Measurements from ENCODE around the gene ARHGAP27.
"Not testable (repeated sequence)": the region's sequence is repeated elsewhere in the genome, so short reads cannot be mapped to it uniquely, and the experiment has no call there.

Gene ARHGAP27

DNA sequence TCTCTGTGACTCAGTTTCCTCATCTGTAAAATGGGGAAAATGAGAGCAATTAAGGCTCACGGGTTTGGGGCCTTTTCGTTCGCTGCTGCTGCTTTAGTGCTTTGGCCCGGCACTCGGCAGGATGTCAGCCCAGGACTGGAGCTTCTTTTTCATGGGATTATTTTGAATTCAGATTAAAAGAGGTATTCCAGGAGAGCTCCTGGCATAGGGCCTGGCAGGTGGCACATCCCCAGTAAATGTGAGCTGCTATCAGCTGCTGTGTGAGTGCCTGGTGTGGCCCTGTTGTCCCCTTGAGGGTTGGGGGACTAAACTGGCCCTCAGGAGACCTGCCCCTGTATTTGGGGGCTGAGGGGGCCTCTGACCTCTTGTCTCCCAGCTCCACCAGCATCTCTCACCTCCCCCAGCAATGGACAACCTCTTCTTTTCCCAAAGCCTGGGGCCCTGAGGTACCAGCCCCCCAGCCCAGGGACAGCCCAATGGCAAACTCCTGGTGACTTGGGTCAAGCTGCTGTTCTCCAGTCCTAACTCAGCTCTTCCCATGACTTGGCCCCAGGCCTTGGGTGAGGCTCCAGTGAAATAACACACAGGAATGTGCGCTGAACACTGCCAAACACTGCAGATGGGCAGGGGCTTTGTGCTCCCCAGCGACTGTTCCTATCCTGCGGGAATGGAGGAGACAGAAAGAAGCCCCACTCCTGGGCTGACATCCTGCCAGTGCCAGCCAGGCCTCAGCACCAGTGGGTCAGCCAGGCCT, 14.4 kb upstream of the ARHGAP27 start:
- DNase-seq, result not testable (repeated sequence)

DNA sequence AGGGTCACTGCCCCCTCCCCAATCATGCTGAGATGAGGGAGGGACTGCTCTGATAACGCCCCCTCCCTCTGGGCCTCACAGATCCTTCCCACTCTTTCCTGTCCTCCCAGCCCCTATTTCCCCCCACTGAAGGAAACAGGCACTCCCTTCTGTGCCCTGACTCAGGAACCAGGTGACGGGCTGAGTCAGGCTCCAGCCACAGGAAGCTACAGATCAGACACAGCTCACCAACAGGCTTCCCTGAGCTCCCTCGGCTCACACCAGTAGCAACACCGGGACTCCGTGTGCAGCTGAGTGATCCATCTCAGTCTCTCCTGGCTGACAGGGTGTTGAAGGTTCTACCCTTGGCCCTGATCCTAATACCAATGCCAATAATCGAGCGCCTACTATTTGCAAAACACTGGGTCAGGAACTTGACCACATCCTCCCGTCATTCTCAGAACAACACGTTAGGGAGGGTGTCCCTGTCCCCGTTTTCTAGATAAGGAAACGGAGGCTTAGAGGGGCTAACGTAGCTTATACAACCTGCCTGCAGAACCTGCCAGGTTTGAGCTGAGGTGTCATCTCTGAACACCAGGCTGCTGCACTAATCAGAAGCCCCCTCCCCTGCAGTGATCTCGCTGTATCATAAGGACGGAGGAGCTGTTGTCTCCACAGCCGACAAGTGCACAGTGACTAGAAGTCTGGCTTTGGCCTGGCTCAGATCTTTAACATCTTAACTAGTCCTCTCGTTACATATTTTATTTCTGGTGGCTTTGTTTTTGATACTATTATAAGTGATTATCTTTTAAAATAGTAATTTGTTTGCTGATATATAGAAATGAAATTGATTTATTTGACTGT, 13.5 kb upstream of the ARHGAP27 start:
- not testable (repeated sequence) for DNase-seq

DNA sequence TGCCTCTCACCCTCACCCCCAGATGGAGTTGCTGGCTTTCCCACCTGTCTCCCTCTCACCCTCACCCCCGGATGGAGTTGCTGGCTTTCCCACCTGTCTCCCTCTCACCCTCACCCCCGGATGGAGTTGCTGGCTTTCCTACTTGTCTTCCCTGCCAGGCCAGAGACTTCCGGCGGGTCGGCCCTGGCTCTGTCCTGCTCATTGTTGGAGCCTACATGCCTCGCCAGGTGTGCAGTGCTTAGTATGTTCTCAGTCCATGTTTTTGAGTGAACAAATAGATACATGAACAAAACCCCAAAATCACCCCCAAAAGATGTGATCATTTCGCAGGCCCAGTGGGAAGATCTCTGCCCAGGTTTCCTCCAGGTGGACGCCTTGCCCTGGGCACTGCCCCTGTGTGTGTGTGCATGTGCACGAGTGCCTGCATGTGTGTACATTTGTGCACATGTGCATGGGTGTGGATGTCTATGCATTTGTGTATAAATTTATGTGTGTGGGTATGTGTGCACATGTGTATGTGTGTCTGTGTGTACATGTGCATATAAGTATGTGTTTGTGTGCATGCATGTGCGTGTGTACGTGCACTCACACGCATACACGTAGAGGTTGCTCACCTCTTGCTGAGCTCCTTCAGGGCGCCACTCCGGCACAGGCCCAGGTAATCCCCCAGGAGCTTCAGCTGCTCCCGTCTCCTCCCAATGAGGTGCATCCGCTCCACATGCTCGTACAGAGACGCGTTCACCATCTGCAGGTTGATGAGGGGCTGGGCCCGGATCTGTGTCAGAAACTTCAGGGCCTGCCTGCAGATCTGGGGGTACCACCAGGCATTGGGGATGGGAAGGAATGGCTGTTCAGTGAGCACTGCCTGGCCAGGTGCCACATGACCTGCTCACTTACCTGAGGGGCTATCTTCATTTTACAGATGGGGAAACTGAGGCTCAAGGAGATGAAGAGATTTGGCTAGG, 12.5 kb upstream of the ARHGAP27 start:
- DNase-seq, result not testable (repeated sequence)

DNA sequence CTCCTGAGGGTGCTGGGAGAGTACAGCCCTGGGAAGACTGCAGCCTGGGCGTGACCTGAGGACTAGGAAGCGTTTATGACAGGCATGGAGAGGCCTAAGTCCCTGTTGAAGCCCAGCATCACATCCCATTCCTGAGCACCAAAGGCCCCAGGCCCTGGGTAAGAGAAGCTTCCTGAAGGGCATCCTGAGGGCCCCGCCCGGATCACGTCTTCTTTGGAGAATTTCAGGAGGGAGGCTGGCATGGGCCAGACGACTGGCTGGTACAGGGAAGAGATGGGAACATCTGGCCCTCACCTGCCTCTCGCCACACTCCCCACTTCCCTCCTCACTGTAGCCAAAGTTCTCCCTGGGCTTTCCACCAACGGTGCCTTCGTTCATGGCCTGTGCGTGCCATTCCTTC, 11.6 kb upstream of the ARHGAP27 start:
- not testable (repeated sequence) for DNase-seq

DNA sequence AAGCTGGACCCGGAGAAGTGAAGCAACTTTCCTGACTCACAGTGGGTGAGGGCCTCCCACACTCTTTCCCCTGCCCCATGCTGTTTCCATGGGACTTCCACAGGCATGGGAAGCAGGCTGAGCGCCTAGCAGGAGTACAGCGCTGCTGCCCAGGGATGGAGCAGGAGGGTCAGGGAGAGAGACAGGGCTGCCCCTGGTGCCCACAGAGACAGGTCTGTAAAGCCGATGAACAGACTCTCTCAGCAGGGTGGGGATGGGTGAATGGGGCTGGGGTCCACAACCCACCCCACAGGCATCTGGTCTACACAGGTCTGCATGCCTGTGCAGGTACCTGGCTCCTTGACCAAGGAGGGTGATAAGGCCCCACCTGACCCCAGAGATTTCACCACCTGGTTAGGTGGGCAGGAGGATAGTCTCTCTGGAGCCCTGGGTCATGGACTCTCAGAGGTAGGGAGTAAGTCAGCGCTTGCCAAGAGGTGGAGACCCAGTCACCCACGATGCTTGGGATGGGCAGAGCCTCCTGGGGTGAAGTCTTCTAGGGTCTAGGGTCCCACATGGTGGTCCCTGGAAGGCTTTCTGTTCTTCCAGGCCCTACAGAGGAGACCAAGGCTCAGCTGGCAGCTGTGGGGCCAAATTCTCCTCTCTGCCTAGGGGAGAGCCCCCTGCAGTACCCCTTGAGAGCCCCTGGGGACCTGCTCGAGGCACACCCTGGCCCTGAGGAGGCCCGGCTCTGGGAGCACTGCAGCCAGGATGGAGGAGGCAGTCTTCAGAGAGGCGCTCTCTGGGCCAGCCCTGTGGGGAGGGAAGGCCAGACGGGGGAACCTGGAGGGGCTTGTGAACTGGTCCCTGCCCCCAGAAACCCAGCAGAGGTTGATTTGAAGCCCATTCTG, 10.9 kb upstream of the ARHGAP27 start:
- DNase-seq, result not testable (repeated sequence)

DNA sequence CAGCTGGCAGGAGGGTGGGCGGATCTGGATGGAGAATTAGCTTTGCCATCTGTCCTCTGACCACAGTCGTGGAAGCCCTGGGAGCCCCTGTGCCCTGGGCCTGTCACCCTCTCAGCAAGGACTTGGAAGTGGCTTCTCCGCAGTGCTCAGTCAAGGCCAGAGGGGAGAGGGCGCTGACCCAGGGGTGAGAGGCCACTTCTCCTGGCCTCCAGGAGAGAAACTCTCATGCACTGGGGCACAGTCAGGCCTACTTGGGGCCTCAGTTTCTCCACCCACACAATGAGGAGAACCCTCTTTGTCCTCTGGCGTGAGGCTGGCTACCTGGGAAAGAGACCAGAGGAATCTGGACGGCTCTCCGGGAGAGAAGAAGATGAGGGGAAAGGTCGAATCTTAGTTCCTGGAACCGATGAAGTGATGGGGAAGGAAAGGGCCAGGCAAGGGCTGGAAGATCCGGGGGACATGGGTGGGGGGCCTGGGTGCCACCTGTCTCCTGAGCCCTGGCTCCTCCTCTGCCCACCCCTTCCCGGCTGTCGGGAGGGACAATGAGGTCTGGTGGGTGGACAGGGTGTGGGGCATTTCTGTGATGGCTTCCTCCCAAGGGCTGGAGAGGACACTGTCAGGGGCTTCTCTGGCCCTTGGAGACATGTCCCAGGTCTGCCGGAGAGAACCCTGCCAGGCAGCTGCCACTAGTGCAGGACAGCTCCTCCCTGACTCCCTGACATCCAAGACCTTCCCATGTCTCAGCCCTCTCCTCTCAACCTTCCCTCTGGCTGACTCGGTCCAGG, 9.0 kb upstream of the ARHGAP27 start:
- no peak for DNase-seq

DNA sequence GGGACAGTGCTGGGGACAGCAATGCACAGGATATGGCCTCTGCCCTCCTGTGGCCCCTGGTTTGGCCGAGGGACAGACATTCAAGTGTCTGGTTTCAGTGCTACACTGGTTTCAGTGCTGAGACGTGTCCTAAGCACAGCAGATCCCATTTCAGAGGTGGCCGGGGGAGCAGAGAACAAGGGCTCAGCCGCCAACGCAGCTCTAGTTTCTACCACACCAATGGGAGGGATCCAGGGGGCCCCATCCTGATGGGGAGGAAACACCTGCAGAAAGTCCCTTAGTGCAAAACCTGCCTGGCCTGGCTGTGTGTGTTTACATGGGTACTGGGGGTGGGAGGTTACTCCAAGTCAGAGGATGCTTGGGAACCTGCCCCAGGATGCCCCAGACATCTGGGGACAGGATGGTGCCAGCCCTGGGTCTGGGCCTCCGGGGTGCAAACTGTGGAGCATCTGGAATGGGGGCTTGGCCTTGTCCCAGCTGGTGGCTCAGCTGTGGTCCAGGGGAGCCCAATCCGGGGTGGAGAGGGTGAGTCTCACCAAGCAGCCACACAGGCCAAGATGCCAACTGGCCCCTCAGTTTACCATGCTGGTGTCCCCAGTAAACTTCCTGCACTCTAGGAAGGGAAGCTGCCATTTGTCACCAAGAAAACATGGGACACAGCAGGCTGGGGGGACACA, 8.3 kb upstream of the ARHGAP27 start:
- DNase-seq, result not testable (repeated sequence)

DNA sequence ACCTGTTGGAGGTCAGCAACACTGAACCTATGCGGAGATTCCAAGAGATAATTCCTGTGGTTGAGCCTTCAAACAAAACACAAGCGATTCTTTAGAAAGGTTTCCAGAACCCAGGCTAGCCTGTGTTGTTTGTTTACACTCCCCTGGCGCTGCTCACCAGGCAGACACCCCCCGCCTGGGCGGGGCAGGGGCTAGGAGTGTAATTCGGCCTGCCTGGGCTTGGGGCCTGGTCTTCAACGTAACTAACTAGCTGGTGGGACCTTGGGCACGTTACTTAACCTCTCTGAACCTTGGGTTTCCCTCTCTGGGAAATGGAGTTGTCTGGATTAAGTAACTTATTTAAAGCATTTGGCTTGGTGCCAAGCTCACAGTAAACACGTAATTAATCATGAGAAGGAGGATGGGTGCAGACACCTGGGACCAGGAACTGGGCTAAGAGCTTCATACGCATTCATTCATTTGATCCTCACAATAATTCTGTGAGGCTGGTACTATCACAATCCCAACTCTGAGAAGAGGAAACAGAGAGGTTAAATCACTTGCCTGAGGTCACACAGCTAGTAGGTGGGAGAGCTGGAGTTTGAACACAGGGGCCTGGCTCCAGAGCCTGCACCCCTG, 7.6 kb upstream of the ARHGAP27 start:
- no peak for DNase-seq

DNA sequence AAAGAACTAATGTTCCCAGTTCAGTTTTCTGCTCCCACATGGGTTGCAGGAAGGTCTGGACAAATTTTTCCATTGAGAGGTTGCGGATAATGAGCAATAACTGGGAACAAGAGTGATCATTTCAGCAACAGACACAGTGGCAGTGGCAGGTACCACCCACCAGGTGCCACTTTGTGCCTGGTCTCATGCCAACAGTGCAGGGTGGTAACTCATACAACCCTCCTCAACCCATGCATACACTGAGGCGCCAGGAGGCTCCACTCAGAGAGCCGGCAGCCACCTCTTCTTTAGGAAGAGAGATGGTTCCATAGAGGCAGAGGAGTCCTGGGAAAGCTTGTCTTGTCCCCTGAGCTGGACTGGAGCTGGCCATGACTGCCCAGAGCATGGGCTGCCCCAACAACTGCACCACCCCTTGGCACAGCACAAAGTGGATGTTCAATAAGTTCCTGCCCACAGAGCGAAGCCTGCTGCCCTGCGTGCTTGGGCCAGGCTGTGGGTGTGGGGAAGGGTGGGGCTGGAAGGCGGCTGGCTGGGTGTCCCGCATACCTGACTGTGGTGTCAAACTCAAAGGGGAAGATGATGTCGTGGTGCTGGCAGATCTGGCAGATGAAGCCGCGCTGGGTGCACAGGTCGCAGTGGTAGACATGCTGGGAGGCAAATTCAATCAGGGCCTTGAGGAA, 6.4 kb upstream of the ARHGAP27 start:
- no peak for DNase-seq

DNA sequence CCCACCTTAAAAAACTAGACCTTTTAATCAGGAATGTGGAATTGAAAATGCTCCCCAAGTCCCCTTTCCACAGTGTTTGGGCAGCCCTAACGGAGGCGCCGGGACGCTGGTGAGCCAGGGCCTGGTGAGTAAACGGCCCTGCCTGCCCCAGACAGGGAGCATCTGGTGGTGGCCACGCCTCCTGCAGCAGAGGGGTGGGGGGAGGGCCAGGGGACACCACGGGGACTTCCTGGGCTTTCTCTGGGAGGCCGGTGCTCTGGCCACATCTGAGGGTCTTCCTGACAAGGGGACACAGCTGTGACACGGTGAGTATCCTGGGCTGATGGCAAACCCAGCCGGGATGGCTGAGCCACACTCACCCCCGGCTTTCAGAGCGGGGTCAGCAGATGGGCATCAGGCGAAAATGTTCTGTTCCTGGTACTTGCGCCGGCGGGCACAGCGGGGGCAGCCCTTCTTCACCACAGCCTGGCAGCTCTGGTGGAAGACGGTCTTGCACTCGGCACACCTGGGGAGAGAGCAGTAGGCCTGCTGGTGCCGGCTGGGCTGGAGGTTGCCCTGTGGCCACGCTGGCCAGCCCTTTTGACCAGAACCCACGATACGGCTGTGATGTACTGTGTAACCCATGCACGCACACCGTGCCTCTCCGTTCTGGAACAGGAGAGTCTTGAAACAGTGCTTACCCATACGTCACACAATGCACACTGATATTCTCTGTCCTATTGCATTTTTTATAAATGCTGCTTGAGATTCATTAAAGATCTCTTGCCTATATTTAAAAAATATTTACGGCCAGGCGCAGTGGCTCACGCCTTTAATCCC, 5.0 kb upstream of the ARHGAP27 start:
- DNase-seq, result no peak

DNA sequence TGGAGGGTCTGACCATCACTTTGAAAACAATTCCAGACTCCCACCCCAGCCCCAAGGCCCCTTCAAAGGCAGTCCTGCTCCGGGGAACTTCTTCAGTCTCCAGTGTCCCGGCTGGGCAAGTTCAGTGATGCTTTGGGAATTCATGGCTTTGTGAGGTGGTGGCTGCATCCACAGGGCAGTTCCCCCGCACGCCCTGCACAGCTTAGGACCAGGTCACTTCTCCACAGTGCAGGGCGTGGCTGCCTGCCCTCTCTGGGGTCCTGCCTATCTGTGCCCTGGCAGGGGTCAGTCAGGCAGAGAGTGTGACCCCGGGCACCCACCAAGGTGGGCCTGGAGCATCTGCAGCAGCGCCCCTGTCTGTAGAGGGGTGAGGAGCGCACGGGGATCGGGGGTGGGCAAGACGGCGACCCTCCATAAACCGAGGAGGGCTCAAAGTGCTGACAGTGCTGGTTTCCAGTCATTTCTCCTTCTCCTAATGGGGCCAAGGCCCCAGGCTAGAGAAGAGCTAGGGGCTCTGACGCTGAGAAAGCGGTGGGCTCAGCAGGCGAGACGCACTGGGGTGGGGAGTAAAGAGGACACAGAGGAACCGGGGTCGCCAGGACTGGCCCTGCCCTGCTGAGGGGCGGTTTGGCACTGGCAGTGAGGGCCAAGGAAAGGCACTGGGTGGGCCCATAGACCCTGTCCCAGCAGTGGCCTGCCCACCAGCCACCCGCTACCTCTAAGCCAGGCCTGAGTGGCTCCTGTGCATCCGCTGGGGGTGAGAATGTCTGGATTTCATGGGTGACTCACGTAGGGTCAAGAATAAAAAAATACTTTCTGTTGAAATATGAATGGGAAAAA, 4.2 kb upstream of the ARHGAP27 start:
- DNase-seq, result no peak

DNA sequence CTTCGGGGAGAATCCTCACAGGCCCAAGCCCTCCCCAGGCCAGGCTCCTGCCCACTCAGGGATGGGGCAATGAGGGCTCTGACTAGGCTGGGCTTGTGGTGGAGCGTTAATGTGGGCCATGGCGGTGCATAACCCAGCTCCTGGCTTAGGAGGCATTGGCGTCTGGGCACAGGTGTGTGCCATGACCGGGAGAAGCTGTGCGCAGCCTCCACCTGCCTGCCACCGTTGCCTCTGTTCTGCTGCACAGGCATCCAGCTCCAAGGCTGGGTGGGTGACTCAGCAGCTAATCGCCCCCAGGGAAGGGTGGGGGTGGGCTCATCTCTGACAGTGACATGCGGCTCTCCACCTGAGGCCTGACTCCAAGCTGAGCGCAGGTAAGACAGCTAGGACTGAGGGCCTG, 3.5 kb upstream of the ARHGAP27 start:
- no peak for DNase-seq

DNA sequence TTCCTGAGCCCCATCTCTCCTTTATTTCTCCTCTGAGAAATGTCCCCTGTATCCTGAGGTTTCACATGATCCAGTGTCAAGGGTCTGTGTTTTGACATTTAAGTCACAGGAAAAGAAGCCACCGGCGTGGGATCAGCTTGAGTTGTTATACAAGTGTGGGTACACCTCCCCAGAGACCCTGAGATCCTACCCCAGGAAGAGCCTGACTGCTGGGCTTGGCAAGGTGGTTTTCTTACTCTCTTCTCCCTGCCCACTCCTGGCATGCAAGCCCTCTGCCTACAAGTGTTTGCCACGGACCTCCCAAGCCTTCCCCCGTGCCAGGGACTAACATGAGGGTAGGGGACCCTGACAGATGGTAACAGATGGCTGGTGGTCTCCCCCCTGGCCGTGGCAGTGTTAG, 2.8 kb upstream of the ARHGAP27 start:
- peak; percentile 28 for DNase-seq

DNA sequence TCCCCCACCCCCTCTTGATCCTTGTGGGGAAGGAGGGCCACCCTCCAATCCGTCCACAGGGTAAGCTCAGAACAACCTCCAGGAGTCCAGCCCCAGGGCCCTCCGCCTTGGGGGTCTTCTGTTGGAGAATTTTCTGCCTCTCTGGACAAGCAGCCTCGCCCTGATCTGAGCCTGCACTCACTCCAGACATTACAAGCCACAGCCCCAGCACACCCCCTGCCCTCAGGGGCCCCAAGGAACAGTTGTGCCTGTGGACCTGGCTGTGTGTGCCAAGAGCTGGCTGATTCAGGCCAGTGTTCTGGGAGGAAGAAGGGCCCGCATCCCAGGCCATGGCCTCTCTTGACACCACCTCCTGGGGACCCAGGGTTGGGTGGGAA, 477 bp upstream of the ARHGAP27 start:
- no peak for DNase-seq

DNA sequence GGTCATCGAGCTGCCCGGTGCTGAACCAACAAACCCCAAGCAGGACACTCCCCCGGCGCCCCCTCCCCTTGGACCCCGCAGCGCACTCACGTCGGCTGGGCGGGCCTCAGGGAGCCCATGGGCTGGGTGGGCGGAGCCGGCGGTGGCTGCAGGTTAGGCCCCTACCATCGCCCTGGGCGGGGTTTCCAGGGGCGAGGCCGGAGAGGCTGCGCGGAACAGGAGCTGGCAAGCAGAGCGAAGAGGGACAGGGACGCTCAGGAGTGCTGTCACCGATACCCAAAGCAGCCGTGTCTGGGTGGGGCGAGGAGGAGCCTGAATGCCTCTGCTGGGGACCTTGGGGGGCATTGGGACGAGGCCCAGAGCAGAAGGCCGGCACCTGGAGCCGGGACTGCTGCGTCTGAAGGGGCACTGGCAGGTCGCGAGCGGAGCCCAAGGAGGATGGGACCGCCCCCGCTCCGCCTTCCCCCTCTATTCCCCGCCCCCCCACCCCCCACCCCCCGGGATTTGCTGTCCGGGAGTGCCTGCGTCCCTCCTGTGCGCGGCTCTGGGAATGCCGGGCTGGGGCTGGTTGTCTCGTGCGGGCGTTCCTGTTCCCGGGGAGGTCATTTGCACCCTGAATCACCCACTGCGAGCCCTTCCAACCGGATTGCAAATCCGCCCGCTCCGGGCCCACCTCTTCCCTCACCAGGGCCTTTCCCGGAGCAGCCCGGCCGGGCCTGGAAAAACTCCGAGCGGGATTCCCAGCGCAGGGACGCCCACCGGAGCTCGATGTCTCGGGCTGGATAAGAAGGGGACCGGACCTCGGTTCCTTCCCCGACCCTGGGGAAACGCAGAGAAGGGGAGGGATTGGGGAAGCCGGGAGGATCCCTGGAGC, 902 bp downstream of the ARHGAP27 start:
- peak; percentile 20 for DNase-seq

DNA sequence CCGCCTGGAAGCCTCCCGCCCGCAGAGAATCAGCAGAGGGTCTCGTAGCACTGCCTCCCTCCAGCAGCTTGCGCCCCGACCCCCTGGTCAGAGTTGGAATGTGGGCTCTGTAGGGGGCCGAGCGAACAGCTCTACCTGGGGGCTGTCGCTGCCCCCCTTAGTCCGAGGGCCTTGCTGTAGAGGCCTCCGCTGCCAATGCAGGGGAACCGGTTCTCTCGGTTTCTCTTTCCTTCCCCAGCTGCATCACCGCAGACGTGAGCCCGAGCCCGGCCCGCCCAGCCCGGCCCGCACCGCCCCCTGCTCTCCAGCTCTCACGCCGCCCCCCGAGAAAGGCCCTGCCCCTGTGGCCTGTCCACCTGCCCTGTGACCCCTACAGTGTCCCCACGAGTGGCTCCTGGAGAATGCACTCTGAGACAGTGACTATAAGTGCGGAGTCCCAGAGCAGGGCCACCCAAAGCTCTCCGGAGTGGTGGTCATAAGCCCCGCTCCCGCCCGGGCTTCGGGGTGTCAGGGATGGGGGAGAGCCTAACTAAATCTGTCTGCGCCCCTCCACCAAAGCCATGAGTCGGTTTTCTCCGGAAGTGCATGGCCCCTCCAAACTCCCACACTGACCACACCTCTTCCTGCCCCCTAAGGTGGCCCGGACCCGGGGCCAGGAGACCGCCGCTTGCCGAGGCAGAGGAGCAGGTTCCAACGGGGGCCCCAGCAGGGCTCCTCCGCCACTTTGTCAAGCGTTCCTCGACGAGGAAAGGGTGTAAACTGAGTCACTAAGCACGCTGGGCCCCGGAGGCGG, 1.7 kb downstream of the ARHGAP27 start:
- DNase-seq, result no peak

Data from NCI-H524 treated with DMSO at 0.1 percent for 48 hours (cell line).